Body of pancreas (tissue), 4 donors: Measurements from ENCODE around the gene PAM.

Experiments
- CTCF ChIP-seq, 7 experiments: fragments of 450-650 bp in 4 of 7; fragments of 200-600 bp in 3 of 7; sonication (generic) in 3 of 7; IDR thresholded peaks; one replicate each; pipeline ENCODE4 v1.5.1; 2016 to 2019; ENCODE audit warnings: antibody characterized with exemption in 7 of 7
- POLR2A ChIP-seq, 3 donors: fragments of 450-650 bp; IDR thresholded peaks; one replicate each; pipeline ENCODE4 v1.6.1; 2016; ENCODE audit warnings: antibody characterized with exemption in 3 of 3, mild to moderate bottlenecking in 2 of 3

- TF ChIP-seq CTCF (IDR thresholded peaks at IDR 0.05) (no peak), POLR2A (IDR thresholded peaks at IDR 0.05) (no peak)
These were observed 244.1 kb downstream of the PAM start for GRCh38 chr5:102999191-102999590.
